ENCODE data around the gene GJD4.

GJD4 gene

GRCh38 chr10:35605191-35605590, at the start of gene GJD4:
TSS of gene GJD4 (plus strand) at chr10:35605341. CDS start at chr10:35605568, 227 bp downstream.
- no peak for DNase-seq

DNA sequence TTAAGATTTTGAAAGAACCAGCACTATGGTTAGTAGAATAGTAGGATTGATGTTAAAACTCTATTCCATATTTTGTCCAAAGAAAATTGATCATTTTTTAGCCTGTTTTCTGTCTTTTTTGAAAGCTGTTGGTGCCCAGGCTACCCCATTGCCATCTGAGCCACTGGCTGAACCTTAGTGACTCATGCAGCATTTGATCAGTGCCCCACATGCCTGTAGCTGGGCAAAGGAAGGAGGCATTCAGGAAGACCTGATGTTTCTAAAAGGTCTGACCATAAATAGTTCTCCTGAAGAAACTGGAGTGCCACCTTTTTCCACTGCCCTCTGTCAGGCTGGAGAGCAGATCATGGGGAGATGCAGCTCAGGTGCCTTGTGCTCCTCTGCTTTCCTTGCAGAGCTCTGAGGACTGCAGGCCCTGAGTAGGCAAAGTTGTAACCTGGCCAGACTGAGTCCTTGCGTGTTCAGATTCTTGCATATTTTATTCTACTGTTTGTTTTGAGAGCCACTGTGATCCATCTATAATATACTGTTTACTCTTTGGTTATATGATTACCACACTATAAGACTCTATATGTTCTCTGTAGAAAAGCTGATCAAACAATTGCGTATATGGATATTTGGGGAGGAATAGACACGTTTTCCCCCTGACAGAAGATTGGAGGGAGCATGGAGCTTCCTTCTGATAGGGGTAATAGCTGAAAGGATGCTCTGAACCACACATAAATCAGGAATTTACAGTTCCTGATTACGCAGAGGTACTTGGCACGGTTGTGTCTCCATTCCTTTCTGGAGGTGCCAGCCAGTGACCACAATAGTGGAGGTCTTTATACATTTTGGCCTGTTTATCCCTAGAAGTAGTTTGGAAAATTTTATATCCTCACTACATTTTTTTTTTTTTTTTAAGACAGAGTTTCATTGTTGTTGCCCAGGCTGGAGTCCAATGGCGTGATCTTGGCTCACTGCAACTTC, 48.9 kb upstream of the GJD4 start:
- DNase-seq, result no peak

DNA sequence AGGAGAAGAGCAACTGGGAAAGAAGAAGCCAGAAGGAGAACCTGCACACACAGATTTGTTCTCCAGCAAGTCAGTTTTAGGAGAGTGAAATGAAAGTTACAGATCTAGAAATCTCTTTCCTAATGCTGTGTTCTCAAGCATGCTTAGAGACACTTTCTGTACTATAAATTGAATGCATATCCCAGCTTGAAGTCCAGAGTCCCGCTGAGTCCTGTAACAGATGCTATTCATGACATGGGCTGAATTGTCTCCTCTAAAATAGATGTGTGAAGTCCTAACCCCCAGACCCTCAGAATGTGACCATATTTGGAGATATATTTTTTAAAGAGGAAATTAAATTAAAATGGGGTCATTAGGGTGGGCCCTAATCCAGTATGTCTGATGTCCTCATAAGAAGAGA, 46.9 kb upstream of the GJD4 start:
- DNase-seq, result no peak

- no peak for DNase-seq
Measured at GRCh38 chr10:35559416-35559815, 45.7 kb upstream of the GJD4 start.

DNA sequence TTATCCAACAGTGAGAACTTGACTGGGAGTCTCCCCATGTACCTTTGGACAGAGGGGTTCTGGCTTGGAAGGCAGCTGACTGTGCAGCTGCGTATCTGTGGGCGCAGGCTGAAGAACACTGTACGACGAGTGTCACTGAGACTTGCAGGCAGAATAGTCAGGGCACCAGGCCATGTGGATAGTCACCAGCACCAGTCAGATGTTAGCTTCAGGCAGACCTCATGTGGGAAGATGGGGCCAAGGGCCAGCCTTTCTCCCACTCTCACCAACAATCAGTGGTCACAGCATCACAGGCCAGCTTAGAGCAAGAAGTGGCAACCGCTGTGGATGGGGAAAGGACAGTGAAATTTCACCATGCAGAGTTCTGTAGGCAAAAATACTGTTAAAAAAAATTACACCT, 43.4 kb upstream of the GJD4 start:
- no peak for DNase-seq

DNA sequence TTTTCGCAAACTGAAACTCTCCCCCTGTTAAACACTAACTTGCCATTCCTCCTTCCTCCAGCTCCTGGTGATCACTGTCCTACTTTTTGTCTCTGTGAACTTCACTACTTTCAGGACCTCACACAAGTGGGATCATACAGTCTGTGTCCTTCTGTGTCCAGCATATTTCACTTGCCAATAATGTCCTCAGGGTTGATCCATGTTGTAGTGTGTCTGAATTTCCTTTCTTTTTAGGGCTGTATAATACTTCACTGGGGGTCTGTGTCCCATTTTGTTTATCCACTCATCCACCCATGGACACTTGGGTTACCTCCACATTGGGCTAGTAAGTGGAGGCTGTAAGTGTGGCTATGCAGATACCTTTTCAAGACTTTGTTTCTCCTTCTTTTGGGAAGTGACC, 42.7 kb upstream of the GJD4 start:
- no peak for DNase-seq

- peak; percentile 83 for DNase-seq
Measured at GRCh38 chr10:35563261-35563891, 41.8 kb upstream of the GJD4 start.

DNA sequence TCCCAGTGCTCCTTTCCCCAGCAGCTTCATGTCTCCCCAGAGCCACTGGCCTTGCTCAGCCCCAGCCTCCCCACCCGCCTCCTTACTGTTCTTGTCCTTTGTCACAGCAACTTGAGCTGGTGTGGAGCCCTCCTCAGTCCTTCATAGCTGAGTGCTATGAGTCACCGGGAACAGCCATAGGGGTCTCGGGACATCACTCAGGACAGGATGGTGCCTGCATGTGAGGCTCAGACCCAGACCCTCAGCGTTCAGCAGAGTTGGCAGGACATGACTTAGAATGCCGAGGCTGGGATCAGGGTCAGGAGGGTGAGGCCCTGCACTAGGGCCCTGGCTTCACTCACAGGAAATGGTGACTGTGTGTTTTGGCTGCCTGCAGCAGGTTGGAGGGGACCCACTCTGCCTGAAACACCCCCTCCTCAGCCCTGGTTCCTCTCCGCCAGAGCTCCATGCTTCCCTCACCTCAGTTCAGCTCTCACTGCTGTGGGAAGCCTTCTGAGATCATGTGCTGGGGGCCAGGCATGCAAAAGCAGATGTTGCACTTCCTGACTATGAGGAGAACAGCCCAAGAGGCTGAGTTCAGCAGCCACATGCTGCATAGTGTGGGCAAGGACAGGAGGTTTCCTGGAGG, 40.7 kb upstream of the GJD4 start:
- DNase-seq, result peak; percentile 70

DNA sequence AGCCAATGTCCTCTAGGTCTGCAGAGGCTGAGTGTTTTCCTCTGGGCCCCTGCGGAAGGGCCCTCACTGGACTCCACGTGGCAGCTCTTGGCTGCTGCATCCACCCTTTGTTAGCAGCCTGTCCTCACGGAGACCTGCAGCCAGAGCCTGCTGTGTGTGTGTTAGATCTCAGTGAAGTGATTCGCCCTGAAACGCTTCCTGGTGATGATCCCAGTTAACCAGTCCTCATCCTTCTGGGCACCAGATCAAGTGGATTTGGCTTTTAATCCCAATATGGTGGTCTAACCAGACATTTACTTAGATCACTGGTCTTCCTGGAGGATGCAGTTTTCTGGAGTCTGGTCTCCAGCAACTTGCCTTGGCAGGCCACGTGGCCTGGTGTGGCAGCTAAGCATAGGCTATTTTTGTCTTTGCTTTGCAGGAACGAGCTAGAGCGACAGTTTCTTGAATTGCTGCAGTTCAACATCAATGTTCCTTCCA, 39.5 kb upstream of the GJD4 start:
- peak; percentile 47 for DNase-seq

GRCh38 chr10:35567951-35568350, 37.2 kb upstream of the GJD4 start:
- no peak for DNase-seq

GRCh38 chr10:35568483-35569015, 36.6 kb upstream of the GJD4 start:
- no peak for DNase-seq

DNA sequence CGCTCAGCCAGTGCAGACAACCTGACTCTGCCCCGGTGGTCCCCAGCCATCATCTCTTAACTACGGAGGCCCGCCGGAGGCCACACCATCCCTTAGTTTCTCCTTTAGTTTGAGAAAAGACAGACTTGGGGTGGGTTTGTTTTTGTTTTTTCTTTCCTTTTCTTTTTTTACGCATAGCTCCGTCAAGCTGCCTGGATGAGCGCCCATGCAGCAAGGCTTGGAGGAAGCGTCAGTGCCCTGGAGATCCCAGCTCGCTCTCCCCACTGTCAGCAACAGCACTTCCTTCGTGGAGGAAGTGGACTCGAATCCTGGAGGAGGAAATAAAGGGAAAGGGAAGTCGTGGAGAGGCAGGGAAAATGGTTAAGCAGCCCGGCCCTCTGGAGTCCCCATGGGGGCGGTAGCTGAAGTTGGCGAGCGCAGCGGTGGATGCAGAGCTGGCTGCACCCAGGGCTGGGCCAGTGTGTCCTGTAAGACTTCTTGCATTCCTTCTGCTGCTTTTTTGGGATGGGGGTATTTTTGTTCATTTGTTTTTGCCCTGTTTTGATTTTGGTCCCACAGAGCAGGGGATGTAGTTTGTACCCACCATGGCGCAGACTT, 35.9 kb upstream of the GJD4 start:
- no peak for DNase-seq

DNA sequence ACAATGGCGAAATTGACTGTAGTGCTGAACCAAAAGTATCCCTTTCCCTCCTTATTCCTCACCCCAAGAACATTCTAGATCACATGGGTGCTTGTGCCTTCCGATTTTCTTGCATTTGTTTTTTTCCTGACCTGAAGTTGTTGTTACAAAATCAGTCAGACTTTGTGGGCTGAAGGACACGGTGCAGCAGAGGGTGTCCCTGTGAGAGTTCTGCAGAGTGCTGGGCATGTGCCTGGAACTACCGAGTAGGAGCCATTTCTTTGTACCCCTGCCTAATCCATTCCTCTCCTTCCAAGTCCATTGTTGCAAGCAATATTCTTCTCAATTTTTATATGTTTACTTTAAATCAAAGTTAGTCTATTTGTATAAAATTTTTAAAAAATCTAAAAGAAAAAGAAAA, 35.3 kb upstream of the GJD4 start:
- DNase-seq, result no peak

- peak; percentile 39 for DNase-seq
Measured at GRCh38 chr10:35570397-35570796, 34.7 kb upstream of the GJD4 start.

DNA sequence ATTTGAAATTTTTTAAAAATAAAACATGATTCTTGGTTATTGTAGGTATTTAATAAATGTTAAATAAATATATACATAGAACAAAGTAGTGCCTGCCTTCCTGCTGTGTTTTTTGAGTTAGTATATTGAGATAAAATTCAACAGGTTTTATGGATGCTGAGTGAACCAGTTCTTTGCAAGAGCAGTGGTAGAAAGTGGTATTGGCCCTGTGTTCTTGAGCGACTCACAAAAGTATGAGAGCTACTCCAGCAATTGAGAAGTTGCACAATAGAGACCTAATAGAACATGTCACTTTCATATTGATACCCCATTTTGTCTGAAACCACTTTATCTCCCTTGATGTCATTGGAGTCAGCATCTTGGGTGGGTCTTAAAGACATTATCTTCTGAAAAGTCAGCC, 32.6 kb upstream of the GJD4 start:
- DNase-seq, result peak; percentile 64

- no peak for DNase-seq
Measured at GRCh38 chr10:35573796-35574195, 31.3 kb upstream of the GJD4 start.

DNA sequence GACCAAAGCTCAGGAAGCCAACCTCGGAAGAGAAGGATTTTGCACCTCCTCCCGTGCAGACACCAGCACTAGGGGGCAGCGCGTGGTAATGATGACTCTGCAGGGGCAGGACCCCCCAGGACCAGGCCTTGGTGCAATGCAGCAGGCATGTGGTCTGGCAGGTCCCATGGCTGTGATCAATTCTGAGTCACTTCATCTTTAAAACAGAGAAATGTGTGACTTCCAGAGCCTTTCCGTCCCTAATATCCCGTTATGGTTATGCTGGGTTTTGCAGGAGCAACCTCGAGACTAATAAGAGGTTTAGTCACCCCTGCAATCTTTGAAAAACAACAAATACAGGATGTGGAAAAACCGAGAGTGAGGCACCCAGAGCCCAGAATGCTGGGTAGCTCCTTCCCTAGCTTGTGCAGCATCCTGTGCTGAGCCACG, 30.2 kb upstream of the GJD4 start:
- peak; percentile 99 for DNase-seq

GRCh38 chr10:35575640-35576039, 29.5 kb upstream of the GJD4 start:
- no peak for DNase-seq

- DNase-seq, result no peak
Measured at GRCh38 chr10:35576730-35577129, 28.4 kb upstream of the GJD4 start.

DNA sequence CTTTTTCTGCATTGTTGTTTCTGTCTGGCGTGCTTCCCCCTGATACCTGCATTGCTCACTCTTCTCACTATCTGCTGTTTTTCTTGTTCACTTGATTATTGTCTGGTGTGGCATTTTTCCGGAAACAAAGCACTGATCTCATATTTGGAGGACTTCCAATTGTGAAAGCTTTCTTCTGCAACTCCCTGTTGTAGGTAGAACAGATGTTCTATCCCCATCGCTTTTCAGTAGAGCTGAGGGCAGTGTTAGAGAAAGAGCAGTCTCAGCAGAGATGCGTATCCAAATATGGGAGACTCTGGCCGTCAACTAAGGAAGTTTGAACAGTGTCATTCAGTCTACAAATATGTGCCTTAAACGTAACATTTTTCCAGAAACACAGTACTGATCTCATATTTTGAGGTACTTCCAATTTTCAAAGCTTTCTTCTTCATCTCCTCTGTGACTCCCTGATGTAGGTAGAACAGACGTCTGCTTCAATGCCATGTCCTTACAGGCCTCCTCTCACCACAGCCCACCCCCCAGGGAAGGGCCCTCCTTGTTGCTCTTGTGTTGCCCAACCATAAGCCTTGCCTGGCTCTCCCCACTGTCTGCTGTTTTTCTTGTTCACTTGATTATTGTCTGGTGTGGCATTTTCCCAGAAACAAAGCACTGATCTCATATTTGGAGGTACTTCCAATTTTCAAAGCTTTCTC, 27.1 kb upstream of the GJD4 start:
- DNase-seq, result no peak

DNA sequence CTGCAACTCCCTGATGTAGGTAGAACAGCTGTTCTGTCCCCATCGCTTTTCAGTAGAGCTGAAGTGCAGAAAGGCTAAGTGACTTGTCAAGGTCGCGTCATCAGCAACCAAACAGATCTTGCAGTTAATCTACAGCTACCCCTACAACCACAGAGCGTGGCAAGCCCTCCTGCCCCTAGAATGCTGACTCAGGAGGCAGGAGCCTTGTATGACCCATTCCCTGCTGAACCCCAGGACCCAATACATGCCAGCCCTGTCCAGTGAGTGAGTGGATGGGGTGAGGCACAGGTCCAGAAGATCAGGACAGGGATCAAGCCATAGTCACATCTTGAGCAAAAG, 26.6 kb upstream of the GJD4 start:
- DNase-seq, result no peak

- DNase-seq, result no peak
Measured at GRCh38 chr10:35579116-35579515, 26.0 kb upstream of the GJD4 start.
